HG02870 (cell line): ENCODE measurements around the gene OIT3.

Source experiments
- ATAC-seq: cut with Tn5 transposase; IDR thresholded peaks from one replicate; pipeline ENCODE4 v1.9.1; 2021; ENCODE audit warnings: mild to moderate bottlenecking, moderate library complexity; ENCODE audit not compliant: unreplicated experiment

OIT3 gene

DNA sequence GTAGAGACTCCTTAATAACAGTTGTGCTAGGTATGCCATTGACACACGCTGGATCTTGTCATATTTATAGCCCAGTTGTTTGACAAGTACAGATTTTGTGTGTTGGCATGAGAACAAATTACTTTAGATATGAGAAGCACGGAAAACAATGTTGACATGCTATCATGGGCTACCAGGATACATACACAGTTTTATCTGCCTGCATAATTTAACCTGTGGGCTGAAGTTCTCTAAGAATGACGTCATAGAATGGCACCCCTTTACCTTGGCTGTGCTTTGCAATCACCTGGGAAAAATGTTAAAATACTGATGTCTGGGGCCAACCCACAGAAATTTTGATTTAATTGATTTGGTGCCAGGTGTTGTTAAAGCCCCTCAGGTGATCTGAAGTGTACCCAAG, 58.2 kb downstream of the OIT3 start:
- no peak for ATAC-seq

DNA sequence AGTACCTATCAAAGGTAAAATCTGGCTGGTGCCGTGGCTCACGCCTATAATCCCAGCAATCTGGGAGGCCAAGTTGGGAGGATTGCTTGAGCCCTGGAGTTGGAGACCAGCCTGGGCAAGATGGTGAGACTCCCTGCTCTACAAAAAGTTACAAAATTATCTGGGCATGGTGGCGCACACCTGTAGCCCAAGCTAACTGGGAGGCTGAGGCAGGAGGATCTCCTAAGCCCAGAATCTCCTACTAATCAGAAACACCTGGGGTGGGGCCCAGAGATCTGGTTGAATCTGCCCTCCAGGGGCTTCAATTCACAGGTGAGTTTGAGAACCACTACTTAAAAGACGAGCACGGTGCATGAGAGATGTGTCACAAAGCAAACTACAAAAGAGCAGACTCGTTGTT, 58.6 kb downstream of the OIT3 start:
- no peak for ATAC-seq

DNA sequence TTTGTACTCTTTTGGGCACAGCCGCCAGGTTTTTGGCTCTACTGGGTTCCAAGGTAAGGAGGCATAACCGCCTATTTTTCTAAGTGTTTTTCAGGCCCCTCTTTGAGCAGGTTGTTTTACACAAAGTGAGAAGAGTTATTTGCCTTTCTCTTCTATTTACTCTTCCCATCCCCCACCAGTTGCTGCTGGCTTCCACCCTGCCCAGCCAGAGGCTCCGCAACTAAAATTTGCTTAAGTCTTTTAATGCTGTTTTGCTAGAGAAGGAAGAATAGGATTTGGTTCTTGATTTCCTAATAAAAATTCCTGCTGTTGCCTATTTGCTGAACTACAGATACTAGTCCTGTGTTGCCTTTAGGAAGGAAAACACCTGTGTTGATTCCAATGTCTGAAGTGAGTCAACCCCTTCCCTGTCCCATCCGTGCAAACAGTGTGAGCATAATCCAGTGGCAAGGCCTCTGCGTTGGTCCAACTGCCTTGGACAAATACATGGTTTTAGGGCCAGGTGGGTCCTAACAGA, 59.2 kb downstream of the OIT3 start:
- no peak for ATAC-seq

- no peak for ATAC-seq
Measured at GRCh38 chr10:72953687-72954086, 60.1 kb downstream of the OIT3 start.

DNA sequence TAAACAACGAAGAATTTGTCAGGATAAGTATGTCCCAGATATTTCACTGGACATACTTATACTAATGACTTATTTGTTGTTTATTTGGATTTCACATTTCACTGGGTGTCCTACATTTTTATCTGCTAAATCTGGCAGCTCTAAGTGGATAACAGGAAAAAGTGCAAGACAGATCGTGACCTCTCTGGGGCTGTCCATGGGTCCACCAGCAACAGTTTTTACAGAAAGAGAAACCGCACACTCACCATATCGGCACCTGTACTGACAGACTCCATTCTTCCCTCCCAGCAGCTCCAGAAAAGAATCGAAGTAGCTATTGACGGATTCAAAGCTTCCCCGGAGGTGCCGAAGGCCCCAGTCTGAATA, 60.7 kb downstream of the OIT3 start:
- ATAC-seq, result no peak

DNA sequence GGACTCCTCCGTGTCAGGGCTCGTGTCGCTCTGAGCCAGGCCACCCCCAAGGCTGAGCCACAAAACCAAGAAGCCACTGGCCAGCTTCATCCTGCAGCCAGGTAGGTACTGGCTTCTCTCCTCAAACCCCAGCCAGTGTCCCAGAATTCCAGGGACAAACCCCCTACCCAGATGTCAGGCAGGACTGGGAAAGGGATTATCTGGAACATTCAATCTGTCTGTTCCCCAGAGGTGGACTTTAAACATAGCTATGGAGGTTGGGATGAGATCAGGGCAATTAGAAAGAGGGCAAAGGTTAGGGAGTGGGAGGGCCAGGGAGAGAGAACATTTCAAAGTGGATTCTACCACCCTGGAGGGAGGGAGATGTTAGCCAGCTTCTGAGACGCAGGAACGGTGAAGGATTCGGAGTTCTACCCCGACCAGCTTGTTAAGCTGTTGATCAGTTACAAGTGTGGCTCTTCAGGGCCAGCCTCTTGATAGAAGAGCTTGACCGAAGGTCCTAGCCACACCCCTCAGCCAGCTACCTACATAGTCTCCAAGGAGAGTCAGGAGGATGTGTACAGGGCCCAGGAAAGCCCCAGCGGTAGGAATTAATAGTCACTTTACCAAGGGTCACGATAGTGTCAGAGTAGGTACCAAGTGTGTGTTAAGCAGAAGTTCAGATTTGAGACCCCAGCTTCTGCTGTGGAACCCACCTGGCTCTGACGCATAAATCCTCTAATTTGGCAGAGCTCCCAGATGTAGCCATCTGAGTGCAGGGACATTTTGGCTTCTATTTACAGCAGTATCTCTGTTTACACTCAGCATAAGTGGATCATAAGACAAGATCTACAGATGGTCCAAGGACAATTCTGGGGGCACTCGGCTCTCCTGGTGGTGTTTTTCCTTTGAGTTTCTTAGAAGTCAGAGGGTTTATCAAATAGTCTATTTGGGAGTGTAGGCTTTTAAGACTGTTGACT, 61.3 kb downstream of the OIT3 start, which contains the start of gene PLA2G12B:
TSS of gene PLA2G12B (minus strand) at position 211 of the 959 bp plus-strand sequence. CDS start at position 90, 121 bp downstream.
- ATAC-seq, result no peak

DNA sequence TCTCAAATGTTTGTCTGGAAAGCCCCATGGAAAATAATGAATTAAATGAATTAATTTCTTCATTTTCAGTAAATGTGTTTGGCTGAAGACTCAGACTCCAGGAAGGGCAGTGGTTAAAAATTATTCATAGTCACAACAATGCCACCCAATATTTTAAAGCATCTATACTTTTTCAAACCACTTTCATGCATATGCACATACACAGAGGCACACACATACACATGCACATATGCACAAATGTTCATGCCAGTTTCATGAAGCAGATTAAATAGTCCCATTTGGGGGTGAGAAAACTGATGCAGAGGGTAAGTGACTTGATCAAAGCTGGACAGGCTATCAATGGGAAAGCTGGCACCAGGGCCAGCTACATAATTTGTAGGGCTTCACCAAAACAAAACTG, 62.5 kb downstream of the OIT3 start:
- no peak for ATAC-seq

- ATAC-seq, result no peak
Measured at GRCh38 chr10:72976886-72977285, 83.3 kb downstream of the OIT3 start.

GRCh38 chr10:72979709-72980108, 86.2 kb downstream of the OIT3 start:
- no peak for ATAC-seq

DNA sequence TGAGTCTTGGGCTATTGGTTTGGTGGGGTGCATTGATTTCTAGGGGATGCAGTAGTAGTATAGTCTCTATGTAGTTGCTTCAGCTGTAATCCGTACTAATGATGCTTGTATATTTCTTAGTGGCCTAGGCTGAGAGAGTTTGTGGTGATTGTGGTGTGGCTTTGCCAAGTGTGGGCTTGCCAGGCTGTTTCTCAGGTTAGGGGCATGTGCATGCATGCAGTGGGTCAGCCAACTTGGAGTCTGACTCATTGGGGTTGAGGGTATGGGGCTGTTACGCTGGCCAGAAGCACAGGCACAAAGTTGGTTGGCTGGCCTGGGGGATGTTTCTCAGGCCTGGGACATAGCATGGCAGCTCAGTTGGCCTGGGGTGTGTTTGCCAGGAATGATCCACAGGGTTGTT, 86.8 kb downstream of the OIT3 start:
- no peak for ATAC-seq

GRCh38 chr10:72981028-72981881, 87.7 kb downstream of the OIT3 start:
- ATAC-seq, result no peak

GRCh38 chr10:72981882-72982529, 88.5 kb downstream of the OIT3 start:
- ATAC-seq, result no peak
